SJSA1 (cell line): ENCODE results near the gene COPZ1. TPM values are rescaled to one million over a fixed set of nuclear protein-coding genes. Genes with fewer than 3 reads are reported as not detected.
"Not testable (repeated sequence)": the region's sequence is repeated elsewhere in the genome, so short reads cannot be mapped to it uniquely, and the experiment has no call there.

ENCODE experiments used
- DNase-seq, 2 experiments: peaks; one replicate each; pipeline ENCODE4 v3.0.0-alpha.2; 2015 to 2020; ENCODE audit warnings: low spot score in 2 of 2, low read depth in 1 of 2
- H3K27ac ChIP-seq: fragments of 250-450 bp; sonication (Bioruptor Pico); 2 replicates; pipeline ENCODE4 v1.5.1; 2020; ENCODE audit warnings: mild to moderate bottlenecking, moderate library complexity
- H3K27me3 ChIP-seq: fragments of 250-450 bp; sonication (Bioruptor Pico); replicated peaks from 2 replicates; pipeline ENCODE4 v1.5.1; 2020; ENCODE audit warnings: mild to moderate bottlenecking, moderate library complexity
- H3K36me3 ChIP-seq: fragments of 250-450 bp; sonication (Bioruptor Pico); 2 replicates; pipeline ENCODE4 v1.5.1; 2020; ENCODE audit warnings: mild to moderate bottlenecking
- H3K4me1 ChIP-seq: fragments of 250-450 bp; sonication (Bioruptor Pico); replicated peaks from 2 replicates; pipeline ENCODE4 v1.6.1; 2021; ENCODE audit warnings: mild to moderate bottlenecking
- H3K4me3 ChIP-seq: fragments of 250-450 bp; sonication (Bioruptor Pico); 2 replicates; pipeline ENCODE4 v1.5.1; 2020; ENCODE audit warnings: mild to moderate bottlenecking
- H3K9me3 ChIP-seq: fragments of 250-450 bp; sonication (Bioruptor Pico); replicated peaks from 2 replicates; pipeline ENCODE4 v1.5.1; 2020; ENCODE audit warnings: mild to moderate bottlenecking
- total RNA-seq: library from RNA; depleted of rRNA; stranded (reverse); fragments of >200 nt; shearing (Covaris generic); gene quantifications from 2 replicates; pipeline ENCODE4 v1.2.3, GENCODE V29; 2014

Gene COPZ1
- total RNA-seq, 1 experiment from 2014 or later = 191 TPM

DNA sequence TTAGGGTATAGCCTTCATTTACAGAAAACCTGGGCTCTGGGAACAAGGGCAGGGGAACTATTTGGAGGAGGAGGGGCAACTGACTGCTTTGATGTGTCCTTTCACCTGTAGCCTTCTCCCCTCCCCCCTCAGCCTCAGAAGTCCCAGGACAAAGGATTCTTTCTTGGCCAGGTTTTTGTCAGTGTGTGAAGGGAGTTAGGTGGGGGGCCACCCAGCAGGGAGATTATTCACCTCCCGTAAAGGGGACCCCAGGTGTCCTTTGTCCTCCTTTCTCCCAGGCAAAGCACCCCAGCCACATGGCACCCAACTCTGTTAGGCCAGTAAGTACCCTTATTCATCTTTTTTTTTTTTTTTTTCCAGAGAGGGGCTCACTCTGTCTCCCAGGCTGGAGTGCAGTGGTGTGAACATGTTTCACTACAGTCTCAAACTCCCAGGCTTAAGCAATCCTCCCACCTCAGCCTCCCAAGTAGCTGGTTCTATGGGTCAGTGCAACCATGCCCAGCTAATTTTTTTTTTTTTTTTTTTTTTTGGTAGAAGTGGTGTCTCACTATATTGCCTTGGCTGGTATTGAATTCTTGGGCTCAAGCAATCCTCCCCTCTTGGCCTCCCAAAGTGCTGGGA, 23.4 kb upstream of the COPZ1 start:
- Histone ChIP-seq H3K27me3 (peaks cover 12% of the 10 kb centered on the region), H3K36me3 (no peaks in the 10 kb centered on the region), H3K27ac (no peak overlapping the region), H3K4me1 (peaks cover 16% of the 10 kb centered on the region), H3K9me3 (no peaks in the 10 kb centered on the region), H3K4me3 (no peak overlapping the region)
- DNase-seq = no peak

DNA sequence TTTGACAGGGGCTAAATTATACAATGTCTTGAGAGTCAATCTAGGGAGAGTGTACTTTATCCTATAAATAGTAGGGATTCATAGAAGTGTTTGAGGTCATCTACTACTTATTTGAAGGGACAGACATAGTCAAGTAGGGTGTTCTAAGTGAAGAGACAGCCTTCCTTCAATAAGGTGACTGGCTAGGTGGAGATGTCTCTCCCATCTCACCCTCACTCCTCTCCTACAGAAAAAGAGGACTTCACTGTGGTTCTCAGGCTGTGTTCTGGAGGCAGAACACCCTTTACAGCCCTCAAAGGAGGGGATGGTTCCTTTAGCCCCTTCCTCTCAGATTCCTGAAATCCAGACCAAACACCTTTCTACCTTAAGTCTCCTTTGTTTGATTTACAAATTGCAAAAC, 21.3 kb upstream of the COPZ1 start:
- no peaks in the 10 kb centered on the region for H3K9me3 ChIP-seq
- H3K36me3 ChIP-seq = no peaks in the 10 kb centered on the region

DNA sequence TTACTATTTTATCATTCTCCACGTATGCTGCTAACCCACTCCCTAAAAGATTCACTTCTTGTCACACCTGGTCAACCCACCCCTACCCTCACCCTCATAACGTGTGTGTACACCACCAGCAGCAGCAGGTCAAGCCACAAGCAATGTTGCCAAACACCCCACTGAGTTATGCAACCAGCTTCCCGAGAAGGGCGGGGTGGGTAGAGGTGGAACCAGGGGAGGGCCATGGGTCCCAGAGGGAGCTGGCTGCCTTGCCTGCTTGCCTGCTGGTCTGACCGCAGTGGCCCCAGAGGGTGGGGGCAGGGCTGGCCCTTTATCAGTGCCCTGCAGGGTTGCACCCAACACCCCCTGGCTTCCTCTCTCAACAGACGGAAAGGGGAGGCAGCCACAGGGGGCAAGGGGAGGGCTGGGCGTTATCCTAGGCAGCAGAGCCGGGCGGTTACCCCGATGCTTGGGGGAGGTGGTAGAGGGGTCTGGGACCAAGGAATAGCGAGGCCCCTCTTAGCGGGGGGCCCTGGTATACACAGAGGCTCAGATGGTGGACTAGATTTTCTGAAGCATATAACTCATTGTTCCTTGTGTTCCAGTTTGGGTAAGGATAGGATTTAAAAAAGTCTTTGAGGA, 20.6 kb upstream of the COPZ1 start:
- Histone ChIP-seq H3K27me3 (peaks cover 12% of the 10 kb centered on the region), H3K27ac (no peak overlapping the region), H3K4me3 (no peak overlapping the region)

More for the DNA sequence above, 21.3 kb upstream of the COPZ1 start:
- Histone ChIP-seq H3K4me3 (no peak overlapping the region), H3K27ac (no peak overlapping the region), H3K27me3 (peaks cover 12% of the 10 kb centered on the region), H3K4me1 (peaks cover 16% of the 10 kb centered on the region)
- DNase-seq = no peak

DNA sequence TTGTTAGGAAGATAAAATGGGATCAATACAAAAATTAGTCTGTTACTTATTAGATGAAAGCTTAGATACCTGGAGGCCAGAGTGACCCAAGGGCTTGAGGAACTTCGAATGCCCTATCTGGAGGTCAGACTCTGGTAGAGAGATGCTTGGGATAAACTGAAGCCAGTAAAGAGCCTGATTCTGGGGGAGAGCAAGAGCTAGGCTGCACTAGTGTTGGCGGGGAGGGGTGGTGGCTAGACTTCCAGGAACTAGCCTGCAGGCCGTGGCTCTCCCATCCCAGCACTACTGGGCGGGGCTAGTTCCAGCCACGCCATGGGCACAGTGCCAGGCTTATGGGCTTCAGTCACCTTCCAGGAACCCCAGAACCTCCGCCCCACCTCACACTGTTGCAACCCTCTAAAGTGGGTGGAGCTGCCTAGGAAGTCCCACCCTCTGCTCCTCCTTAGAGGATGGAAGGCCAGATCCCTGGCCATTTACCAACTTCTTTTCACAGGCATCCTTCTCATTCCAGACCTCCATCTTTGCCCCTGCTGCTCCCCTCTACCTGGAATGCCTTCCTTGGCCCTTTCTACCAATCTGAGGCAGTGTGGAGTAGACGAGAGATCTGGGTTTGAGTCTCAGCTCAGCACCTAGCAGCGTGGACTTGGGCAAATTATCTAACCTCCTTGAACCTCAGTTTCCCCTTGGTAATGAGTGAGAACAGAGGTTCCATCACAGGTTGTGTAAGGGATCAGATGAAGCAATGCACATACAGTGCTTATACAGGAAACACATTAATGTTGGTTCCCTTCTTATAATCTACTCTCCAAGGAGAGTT, 17.8 kb upstream of the COPZ1 start:
- Histone ChIP-seq H3K4me1 (no peaks in the 10 kb centered on the region), H3K27ac (no peak overlapping the region), H3K4me3 (no peak overlapping the region), H3K36me3 (no peaks in the 10 kb centered on the region), H3K27me3 (peaks cover 6% of the 10 kb centered on the region), H3K9me3 (no peaks in the 10 kb centered on the region)
- no peak for DNase-seq

More for the DNA sequence above, 20.6 kb upstream of the COPZ1 start:
- DNase-seq = no peak
- no peaks in the 10 kb centered on the region for H3K9me3 ChIP-seq
- no peaks in the 10 kb centered on the region for H3K36me3 ChIP-seq
- peaks cover 16% of the 10 kb centered on the region for H3K4me1 ChIP-seq

DNA sequence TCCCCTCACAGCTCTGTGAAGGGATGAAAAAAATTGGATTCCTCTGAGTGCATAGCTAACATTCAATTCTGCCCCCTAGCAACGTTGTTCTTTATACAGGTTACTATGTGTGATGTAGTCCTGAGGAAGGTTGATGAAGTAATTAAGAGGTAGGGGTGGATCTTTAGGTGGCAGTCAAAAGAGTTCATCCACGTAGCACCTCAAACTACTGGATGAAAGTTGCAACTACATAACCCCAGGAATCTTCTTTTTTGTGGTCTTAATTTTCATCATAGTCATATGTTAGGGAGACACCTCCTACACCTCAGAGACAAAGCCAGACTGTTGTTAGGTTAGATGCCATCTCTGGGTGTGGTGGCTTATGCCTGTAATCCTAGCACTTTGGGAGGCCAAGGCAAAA, 13.9 kb upstream of the COPZ1 start:
- Histone ChIP-seq H3K36me3 (no peaks in the 10 kb centered on the region), H3K4me1 (no peaks in the 10 kb centered on the region), H3K9me3 (no peaks in the 10 kb centered on the region), H3K27me3 (no peaks in the 10 kb centered on the region), H3K4me3 (no peak overlapping the region), H3K27ac (no peak overlapping the region)
- DNase-seq = no peak

DNA sequence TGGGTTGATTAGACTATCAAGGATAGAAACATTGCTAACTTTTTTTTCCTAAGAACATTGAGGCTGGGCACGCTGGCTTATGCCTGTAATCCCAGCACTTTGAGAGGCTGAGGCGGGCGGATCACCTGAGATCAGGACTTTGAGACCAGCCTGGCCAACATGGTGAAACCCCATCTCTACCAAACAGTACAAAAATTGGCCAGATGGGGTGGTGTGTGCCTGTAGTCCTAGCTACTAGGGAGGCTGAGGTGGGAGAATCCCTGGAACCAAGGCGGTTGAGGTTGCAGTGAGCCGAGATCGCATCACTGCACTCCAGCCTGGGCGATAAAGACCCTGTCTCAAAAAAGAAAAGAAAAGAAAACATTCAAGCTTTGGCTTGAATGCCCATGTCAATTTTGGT, 12.6 kb upstream of the COPZ1 start:
- not testable (repeated sequence) for H3K27me3 ChIP-seq, H3K4me3 ChIP-seq, H3K4me1 ChIP-seq, H3K36me3 ChIP-seq, DNase-seq, H3K27ac ChIP-seq, H3K9me3 ChIP-seq

DNA sequence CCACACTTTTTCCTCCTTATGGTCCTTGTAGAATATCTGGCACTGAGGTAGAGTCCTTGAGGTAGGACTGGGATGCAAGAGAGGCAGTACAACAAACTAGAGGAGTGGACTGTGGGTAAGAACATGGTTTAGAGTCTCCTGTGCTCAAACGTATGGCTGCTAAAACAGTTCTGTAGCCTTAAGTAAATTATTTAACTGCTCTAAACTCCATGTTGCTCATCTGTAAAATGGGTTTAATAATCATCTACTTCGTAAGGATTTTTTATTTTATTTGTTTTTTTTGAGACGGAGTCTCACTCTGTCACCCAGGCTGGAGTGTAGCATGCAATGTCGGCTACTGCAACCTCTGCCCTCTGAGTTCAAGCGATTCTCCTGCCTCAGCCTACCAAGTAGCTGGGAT, 3.6 kb upstream of the COPZ1 start:
- Histone ChIP-seq H3K4me3 (no peak overlapping the region), H3K36me3 (peaks cover 8% of the 10 kb centered on the region), H3K27ac (no peak overlapping the region), H3K4me1 (peaks cover 5% of the 10 kb centered on the region), H3K9me3 (no peaks in the 10 kb centered on the region), H3K27me3 (no peaks in the 10 kb centered on the region)
- no peak for DNase-seq

DNA sequence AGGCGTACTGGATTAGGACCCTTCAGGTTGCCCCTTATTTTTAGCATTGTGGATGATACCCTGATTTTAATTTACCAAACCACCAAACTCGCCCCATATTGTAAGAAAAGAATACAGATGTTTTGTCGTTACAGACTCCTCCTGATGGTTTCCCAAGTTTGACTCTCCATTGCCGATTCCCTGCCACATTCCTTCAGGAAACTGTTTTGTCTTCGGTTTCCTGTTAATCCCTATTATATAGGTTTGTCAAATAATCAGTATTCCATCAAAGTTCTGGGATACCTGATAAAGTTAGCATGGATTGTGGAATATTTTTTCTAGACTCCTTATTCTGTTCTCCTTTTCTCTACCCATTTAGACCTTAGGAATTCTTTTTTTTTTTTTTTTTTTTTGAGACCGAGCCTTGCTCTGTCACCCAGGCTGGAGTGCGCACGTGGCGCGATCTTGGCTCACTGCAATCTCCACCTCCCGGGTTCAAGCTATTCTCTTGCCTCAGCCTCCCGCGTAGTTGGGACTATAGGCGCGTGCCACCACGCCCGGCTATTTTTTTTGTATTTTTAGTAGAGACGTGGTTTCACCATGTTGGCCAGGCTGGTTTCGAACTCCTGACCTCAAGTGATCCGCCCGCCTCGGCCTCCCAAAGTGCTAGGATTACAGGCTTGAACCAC, 645 bp downstream of the COPZ1 start:
- Histone ChIP-seq H3K27ac (peak overlapping the region; percentile 79), H3K36me3 (peaks cover 24% of the 10 kb centered on the region), H3K4me3 (peak overlapping the region; percentile 67)
- H3K9me3 ChIP-seq, H3K27me3 ChIP-seq, DNase-seq, H3K4me1 ChIP-seq: not testable (repeated sequence)

DNA sequence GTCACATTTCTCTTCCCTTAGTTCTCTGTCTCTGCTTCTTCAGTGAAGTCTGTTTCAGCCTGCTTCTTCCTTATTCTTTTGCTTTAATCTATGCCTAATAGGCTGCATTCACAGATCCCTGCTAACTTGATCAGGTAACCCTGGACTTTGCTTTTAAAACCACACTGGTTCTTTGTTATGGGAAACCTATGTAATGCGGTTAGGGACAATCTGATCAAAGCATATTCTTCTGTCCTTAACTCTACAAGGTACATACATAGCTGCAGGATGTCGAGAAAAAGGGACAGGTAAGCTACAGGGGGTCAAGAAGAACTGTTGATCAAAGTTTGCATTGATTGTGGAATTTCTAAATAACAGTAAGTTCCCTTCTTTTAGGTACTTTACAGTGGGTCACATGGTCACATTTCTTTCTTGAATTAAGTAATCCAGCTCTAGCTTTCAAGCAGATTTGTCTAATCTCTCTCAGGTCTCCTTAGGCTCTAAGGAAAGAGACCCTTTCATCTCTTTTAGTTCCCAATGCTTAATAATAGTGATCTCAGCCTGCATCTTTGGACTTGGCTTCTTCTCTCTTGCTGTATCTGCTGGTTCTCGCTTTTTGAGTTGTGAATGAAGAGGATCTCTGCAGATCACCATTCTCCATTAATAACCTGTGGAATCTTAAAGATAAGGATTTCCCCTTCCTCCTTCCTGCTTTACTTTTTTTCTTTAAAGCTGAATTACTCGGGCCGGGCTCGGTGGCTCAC, 3.8 kb downstream of the COPZ1 start:
- Histone ChIP-seq H3K4me1 (peaks cover 8% of the 10 kb centered on the region), H3K9me3 (no peaks in the 10 kb centered on the region), H3K4me3 (no peak overlapping the region), H3K36me3 (peaks cover 30% of the 10 kb centered on the region), H3K27me3 (no peaks in the 10 kb centered on the region), H3K27ac (no peak overlapping the region)
- no peak for DNase-seq

DNA sequence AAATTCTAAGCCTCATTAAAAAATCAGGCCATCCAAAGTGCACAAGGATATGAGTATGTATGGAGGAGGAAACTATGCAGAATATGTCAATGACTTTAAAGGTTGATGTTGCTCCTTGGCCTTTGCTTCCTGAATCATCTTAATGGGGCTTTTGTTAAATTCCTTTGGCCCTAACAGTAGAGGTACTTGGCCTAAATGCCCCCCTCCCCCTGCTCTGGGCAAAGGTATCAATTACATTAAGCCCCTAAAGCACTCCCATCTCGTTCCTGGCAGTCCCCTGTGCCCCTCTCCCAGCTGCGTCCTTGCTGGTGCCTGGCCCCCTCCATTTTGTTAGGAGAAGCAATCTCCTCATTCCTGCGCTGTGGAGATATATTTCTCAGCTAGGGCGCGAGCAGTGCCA, 4.8 kb downstream of the COPZ1 start:
- no peak overlapping the region for H3K4me3 ChIP-seq
- DNase-seq = no peak
- no peaks in the 10 kb centered on the region for H3K9me3 ChIP-seq
- no peak overlapping the region for H3K27ac ChIP-seq
- no peaks in the 10 kb centered on the region for H3K27me3 ChIP-seq
- H3K36me3 ChIP-seq = peaks cover 30% of the 10 kb centered on the region
- H3K4me1 ChIP-seq = 0 out of 2 replicates have a peak, but pooled peaks cover 5% of the 10 kb centered on the region

DNA sequence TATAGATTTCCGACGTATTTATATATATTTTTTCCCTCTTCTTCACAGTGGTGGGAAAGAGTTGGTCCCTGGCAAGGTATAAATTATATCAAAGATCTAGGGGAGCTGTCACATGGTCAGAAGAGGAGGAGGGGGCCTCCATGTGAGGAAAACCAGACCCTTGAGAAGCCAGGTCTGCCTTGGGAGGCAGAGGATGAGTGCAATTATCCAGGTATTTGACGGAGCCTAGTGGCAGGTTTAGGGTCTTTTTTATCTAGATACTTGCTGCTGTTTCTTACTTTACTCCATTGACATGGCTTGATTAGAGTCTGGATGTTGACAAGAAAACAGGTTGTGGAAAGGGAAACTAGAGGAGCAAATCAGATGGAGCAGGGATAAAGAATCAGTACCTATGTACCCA, 5.5 kb downstream of the COPZ1 start:
- peaks cover 26% of the 10 kb centered on the region for H3K36me3 ChIP-seq
- H3K27ac ChIP-seq = no peak overlapping the region
- H3K4me1 ChIP-seq = 0 out of 2 replicates have a peak, but pooled peaks cover 5% of the 10 kb centered on the region
- no peak overlapping the region for H3K4me3 ChIP-seq
- no peaks in the 10 kb centered on the region for H3K27me3 ChIP-seq
- no peaks in the 10 kb centered on the region for H3K9me3 ChIP-seq
- DNase-seq = no peak

DNA sequence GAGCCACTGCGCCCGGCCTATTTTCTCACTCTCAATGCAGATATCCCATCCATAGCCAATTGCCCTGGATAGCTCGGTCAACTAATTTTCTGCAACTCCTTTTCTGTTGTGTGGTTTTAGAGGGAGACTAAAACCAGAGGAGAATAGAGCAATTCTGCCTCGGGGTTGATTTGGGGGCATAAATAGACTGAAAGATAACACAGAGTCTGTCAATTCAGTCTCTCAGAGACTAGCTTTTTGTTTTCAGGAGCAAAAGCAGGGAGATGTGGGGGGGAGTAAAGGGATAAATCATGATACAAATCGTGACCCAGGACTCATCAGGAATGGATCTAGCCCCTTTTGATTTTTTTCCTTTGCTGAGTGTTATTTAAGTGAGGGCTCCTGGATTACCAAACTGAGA, 6.5 kb downstream of the COPZ1 start:
- H3K27me3 ChIP-seq = no peaks in the 10 kb centered on the region
- H3K9me3 ChIP-seq = no peaks in the 10 kb centered on the region
- no peak overlapping the region for H3K4me3 ChIP-seq
- 0 out of 2 replicates have a peak, but pooled peaks cover 1% of the 10 kb centered on the region for H3K4me1 ChIP-seq
- H3K27ac ChIP-seq = no peak overlapping the region
- peaks cover 21% of the 10 kb centered on the region for H3K36me3 ChIP-seq
- DNase-seq = no peak

DNA sequence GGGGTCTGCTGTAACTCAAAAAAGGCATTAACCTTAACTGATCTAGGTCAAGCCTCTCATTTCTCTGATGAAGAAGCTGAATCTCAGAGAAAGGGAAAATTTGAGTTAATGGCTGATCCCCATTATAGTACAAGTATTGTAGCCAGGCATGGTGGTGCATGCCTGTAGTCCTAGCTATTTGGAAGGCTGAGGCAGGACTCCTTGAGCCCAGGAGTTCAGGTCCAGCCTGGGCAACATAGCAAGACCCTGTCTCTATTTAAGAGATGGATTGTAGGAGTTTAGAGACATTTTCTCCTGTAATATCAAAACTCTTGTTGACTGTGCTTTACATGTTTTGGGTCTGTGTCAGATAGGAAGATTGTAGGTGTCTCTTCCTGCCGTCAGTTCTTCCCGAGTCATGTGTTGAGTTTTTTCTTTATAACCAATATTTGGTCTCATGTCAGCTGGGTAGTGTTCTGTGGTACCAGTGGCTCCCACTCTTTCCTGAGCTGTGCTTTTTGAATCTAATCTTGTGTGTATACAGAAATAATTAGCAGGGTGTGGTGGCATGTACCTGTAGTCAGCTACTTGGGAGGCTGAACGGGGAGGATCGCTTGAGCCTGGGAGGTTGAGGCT, 8.6 kb downstream of the COPZ1 start:
- no peak overlapping the region for H3K4me3 ChIP-seq
- H3K36me3 ChIP-seq = peaks cover 19% of the 10 kb centered on the region
- no peaks in the 10 kb centered on the region for H3K9me3 ChIP-seq
- H3K27ac ChIP-seq = no peak overlapping the region
- DNase-seq = no peak
- no peaks in the 10 kb centered on the region for H3K27me3 ChIP-seq
- H3K4me1 ChIP-seq = peaks cover 12% of the 10 kb centered on the region
